ENCODE data around the gene TMCC1. TPM values are rescaled to one million over a fixed set of nuclear protein-coding genes. Genes with fewer than 3 reads are reported as not detected.
"Not testable (repeated sequence)": the region's sequence is repeated elsewhere in the genome, so short reads cannot be mapped to it uniquely, and the experiment has no call there.

The TMCC1 gene
- total RNA-seq, 1 experiment from 2014 or later, result 5.9 TPM

- in situ Hi-C loops (cut with HindIII; ENCODE audit: low pct_unique_long_range_greater_than_20kb, low sequenced_read_pairs); DNase-seq (ENCODE audit: low read depth): not testable (repeated sequence)
These were observed 7.8 kb upstream of the TMCC1 start for GRCh38 chr3:129901272-129901671.

GRCh38 chr3:129897026-129897425 is 3.5 kb upstream of the TMCC1 start:
- in situ Hi-C loops (cut with HindIII; ENCODE audit: low pct_unique_long_range_greater_than_20kb, low sequenced_read_pairs), result no loop called here

GRCh38 chr3:129892857-129893580 is 492 bp downstream of the TMCC1 start:
- in situ Hi-C loops (cut with HindIII; ENCODE audit: low pct_unique_long_range_greater_than_20kb, low sequenced_read_pairs), result no loop called here
- peak; percentile 52 for DNase-seq (ENCODE audit: low read depth)

More at GRCh38 chr3:129897026-129897425, 3.5 kb upstream of the TMCC1 start:
- no peak for DNase-seq (ENCODE audit: low read depth)

GRCh38 chr3:129892486-129892856 is 1.0 kb downstream of the TMCC1 start:
- no peak for DNase-seq (ENCODE audit: low read depth)
- in situ Hi-C loops (cut with HindIII; ENCODE audit: low pct_unique_long_range_greater_than_20kb, low sequenced_read_pairs), result no loop called here

GRCh38 chr3:129890891-129891290 is 2.6 kb downstream of the TMCC1 start:
- in situ Hi-C loops (cut with HindIII; ENCODE audit: low pct_unique_long_range_greater_than_20kb, low sequenced_read_pairs), result no loop called here
- DNase-seq (ENCODE audit: low read depth), result no peak

GRCh38 chr3:129890125-129890524 is 3.4 kb downstream of the TMCC1 start:
- no peak for DNase-seq (ENCODE audit: low read depth)
- in situ Hi-C loops (cut with HindIII; ENCODE audit: low pct_unique_long_range_greater_than_20kb, low sequenced_read_pairs), result no loop called here

- DNase-seq (ENCODE audit: low read depth), result peak; percentile 85
- in situ Hi-C loops (cut with HindIII; ENCODE audit: low pct_unique_long_range_greater_than_20kb, low sequenced_read_pairs), result no loop called here
These were observed 4.7 kb downstream of the TMCC1 start for GRCh38 chr3:129888771-129889170.

- in situ Hi-C loops (cut with HindIII; ENCODE audit: low pct_unique_long_range_greater_than_20kb, low sequenced_read_pairs), result no loop called here
- no peak for DNase-seq (ENCODE audit: low read depth)
These were observed 12.2 kb downstream of the TMCC1 start for GRCh38 chr3:129881261-129881660.

- no peak for DNase-seq (ENCODE audit: low read depth)
- in situ Hi-C loops (cut with HindIII; ENCODE audit: low pct_unique_long_range_greater_than_20kb, low sequenced_read_pairs), result no loop called here
These were observed 15.2 kb downstream of the TMCC1 start for GRCh38 chr3:129878355-129878754.

- DNase-seq (ENCODE audit: low read depth); in situ Hi-C loops (cut with HindIII; ENCODE audit: low pct_unique_long_range_greater_than_20kb, low sequenced_read_pairs): not testable (repeated sequence)
These were observed 19.0 kb downstream of the TMCC1 start for GRCh38 chr3:129874479-129874878.

GRCh38 chr3:129868912-129869311 is 24.6 kb downstream of the TMCC1 start:
- DNase-seq (ENCODE audit: low read depth), result no peak
- in situ Hi-C loops (cut with HindIII; ENCODE audit: low pct_unique_long_range_greater_than_20kb, low sequenced_read_pairs), result no loop called here

- DNase-seq (ENCODE audit: low read depth), result no peak
- in situ Hi-C loops (cut with HindIII; ENCODE audit: low pct_unique_long_range_greater_than_20kb, low sequenced_read_pairs), result no loop called here
These were observed 25.9 kb downstream of the TMCC1 start for GRCh38 chr3:129867506-129868124.

- no peak for DNase-seq (ENCODE audit: low read depth)
- in situ Hi-C loops (cut with HindIII; ENCODE audit: low pct_unique_long_range_greater_than_20kb, low sequenced_read_pairs), result no loop called here
These were observed 27.7 kb downstream of the TMCC1 start for GRCh38 chr3:129865806-129866205.

- in situ Hi-C loops (cut with HindIII; ENCODE audit: low pct_unique_long_range_greater_than_20kb, low sequenced_read_pairs), result no loop called here
- no peak for DNase-seq (ENCODE audit: low read depth)
These were observed 29.0 kb downstream of the TMCC1 start for GRCh38 chr3:129864519-129864918.

- no peak for DNase-seq (ENCODE audit: low read depth)
- in situ Hi-C loops (cut with HindIII; ENCODE audit: low pct_unique_long_range_greater_than_20kb, low sequenced_read_pairs), result no loop called here
These were observed 34.2 kb downstream of the TMCC1 start for GRCh38 chr3:129859272-129859671.

- DNase-seq (ENCODE audit: low read depth), result no peak
- in situ Hi-C loops (cut with HindIII; ENCODE audit: low pct_unique_long_range_greater_than_20kb, low sequenced_read_pairs), result no loop called here
These were observed 35.6 kb downstream of the TMCC1 start for GRCh38 chr3:129857899-129858298.

GRCh38 chr3:129856790-129857189 is 36.7 kb downstream of the TMCC1 start:
- DNase-seq (ENCODE audit: low read depth); in situ Hi-C loops (cut with HindIII; ENCODE audit: low pct_unique_long_range_greater_than_20kb, low sequenced_read_pairs): not testable (repeated sequence)

GRCh38 chr3:129855832-129856419 is 37.6 kb downstream of the TMCC1 start:
- in situ Hi-C loops (cut with HindIII; ENCODE audit: low pct_unique_long_range_greater_than_20kb, low sequenced_read_pairs), result no loop called here
- peak; percentile 49 for DNase-seq (ENCODE audit: low read depth)

GRCh38 chr3:129855170-129855831 is 38.2 kb downstream of the TMCC1 start:
- in situ Hi-C loops (cut with HindIII; ENCODE audit: low pct_unique_long_range_greater_than_20kb, low sequenced_read_pairs), result no loop called here
- no peak for DNase-seq (ENCODE audit: low read depth)

Measured in Caki2 (cell line).